GM20431 (cell line): ENCODE data around the gene GTPBP1.

Source experiments
- in situ Hi-C: fragments of 300-500 bp; cut with MseI, MboI; formaldehyde crosslinking; loops from one replicate; pipeline ENCODE4 v1.15.0; 2020; ENCODE audit warnings: low sequenced_read_pairs; ENCODE audit not compliant: unreplicated experiment

The GTPBP1 gene

DNA sequence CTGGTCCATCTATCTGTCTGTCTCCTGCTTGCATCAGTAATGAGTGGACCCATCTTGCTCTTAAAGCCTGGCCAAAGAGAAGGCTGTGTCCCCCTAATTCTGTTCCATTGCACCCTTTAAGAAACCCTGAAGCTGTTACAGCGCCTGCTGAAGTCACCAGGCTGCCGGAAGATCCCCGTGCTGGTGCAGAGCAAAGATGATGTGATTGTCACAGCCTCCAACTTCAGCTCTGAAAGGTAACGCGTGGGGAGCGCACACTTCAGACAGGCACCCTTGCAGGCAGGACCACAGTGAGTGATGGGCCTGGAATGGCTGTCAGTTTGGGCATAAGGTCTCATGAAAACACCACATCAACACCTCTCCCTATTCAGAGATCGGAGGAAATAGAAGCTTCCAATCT is 18.4 kb downstream of the GTPBP1 start:
- in situ Hi-C loops = no loop called here

GRCh38 chr22:38724926-38725571 is 19.3 kb downstream of the GTPBP1 start:
- in situ Hi-C loops = no loop called here

DNA sequence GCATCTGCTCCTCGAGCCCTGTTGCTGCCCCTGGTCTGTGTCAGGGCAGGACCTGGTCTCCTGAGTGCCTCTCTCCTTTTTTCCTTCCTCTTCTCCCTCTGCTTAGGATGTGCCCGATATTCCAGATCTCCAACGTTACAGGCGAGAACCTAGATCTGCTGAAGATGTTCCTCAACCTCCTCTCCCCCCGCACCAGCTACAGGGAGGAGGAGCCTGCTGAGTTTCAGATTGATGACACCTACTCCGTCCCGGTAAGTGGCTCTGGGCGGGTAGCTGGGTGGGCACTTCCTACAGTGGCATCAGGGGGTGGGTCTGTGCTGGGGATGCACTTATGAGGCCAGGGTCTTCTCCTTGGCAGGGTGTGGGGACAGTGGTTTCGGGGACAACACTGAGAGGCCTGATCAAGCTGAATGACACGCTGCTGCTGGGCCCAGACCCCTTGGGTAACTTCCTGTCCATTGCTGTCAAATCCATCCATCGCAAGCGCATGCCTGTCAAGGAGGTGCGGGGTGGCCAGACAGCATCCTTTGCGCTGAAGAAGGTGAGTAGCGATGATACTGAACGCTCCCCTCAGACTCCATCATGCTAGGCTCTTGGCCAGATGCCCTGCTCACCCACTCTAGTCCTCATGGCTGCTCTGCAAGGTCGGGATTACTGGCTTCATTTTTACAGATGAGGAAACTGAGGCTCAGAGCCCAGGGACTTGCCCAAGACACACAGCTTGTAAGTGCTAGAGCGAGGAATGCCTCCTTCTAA is 20.3 kb downstream of the GTPBP1 start:
- in situ Hi-C loops = no loop called here

- in situ Hi-C loops = no loop called here
Observed at GRCh38 chr22:38727123-38727522, 21.4 kb downstream of the GTPBP1 start.

DNA sequence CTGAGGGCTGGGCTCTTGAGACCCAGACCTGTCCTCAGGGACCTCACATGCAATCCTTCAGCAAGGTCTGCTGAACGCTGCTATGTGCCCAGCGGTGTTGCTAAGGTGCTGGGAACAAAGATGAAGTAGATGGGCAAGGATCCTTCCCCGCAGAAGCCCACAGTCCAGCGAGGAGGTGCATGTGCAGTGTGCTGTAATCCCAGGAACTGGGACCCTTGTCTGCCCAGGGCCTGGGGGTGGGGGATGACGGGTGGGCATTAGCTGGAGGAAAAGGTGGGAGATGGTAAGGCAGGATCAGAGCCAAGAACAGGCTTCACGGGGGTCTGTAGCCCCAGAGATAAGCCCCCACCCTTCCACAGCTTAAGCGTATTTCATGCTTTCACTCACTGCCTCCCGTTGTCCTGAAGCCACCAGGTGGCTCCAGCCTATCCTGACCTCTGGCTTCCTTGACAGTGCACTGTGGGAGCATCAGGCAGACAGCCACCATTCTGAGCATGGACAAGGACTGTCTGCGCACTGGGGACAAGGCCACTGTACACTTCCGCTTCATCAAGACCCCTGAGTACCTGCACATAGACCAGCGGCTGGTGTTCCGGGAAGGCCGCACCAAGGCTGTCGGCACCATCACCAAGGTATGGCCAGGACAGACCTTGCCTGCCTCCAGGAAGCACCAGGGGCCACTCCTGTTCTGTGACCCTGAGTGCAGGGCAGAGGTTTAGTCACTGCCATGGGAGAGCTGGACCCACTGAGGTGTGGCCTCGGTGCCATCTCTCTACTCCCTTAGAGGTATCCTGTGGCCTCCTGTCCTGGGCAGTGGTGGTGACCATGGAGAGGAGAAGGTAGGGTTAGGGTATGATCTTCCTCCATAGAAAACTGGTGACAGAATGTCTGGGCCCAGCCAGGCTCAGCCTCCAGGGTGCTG is 22.0 kb downstream of the GTPBP1 start:
- in situ Hi-C loops = no loop called here

DNA sequence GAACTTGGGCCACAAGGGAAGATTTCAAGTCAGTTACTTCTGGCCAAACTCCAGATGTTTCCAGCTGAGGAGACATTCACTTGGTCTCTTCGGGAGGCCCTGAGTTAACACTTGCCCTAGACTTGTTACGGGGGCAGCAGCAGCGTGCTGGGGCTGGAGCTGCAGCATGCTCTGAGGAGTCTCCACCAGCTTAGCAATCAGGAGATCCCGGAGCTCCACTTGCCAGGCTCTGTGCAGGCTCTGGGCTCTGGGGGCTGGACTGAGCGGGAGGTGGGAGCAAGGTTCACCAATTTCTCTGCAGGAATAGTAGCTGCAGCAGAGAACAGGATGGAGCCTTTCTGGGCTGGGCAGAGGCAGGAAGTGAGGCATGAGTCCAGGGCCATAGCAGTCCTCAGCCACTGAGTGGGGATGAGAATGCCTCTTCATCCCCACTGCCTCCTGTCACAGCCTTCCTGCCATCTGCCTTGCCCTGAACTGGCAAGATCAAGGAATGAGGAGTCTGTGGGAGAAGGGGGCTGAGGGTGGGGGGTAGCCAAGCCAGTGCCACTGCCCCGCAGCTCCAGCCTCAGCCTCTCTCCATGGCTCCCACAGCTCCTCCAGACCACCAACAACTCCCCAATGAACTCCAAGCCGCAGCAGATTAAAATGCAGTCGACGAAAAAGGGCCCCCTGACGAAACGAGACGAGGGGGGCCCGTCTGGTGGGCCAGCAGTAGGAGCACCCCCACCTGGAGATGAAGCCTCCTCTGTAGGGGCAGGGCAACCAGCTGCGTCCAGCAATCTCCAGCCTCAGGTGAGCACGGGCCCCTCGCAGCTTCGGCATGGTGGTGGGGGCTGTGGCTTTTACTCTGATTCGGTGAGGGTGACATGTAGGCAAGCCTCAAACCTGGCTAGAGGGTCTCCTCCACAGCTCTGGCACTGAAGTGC is 23.4 kb downstream of the GTPBP1 start:
- in situ Hi-C loops = no loop called here

GRCh38 chr22:38729946-38730345 is 24.2 kb downstream of the GTPBP1 start:
- in situ Hi-C loops = no loop called here

- in situ Hi-C loops = no loop called here
Observed at GRCh38 chr22:38730411-38730871, 24.7 kb downstream of the GTPBP1 start.

DNA sequence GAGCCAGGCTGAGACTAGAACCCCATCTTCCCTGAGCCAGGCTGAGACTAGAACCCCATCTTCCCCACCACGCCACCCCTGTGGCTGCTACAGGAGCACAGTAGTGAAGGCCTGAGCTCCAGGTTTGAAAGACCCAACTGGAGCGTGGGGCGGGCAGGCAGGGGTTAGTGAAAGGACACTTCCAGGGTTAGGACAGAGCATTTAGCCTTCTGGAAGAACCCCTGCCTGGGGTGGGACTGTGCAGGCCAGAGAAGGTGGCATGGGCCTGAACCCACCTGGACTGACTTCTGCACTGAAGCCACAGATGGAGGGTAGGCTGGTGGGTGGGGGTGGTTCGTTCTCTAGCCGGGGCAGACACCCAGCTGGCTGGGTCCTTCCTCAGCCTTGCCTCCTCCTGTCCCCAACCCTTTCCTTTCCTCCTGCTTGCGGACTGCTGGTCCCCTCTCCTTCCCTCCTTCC is 26.0 kb downstream of the GTPBP1 start:
- in situ Hi-C loops = no loop called here

DNA sequence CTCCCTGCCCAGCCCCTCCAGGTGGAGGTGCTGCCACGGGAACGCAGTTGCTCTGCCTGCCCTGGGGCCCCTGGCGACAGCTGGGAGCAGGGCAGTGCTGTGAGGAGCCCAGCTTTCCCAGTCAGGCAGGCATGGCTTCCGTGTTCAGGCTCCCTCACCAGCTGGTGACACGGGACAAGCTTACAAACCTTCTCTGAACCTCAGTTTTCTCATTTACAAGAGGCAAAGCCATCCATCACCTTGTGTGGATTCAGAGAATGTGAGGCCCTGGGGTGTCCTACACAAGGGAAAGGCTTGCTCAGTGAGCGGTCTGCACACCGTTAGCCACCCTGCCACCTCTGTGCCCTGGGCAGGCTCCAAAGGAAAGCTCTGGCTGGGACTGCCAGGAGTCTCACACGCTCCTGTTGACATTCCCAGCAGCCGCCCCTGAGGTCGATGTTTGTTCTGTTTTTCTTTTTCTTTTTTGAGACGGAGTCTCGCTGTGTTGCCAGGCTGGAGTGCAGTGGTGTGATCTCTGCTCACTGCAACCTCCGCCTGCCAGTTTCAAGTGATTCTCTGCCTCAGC is 26.6 kb downstream of the GTPBP1 start:
- in situ Hi-C loops = no loop called here

DNA sequence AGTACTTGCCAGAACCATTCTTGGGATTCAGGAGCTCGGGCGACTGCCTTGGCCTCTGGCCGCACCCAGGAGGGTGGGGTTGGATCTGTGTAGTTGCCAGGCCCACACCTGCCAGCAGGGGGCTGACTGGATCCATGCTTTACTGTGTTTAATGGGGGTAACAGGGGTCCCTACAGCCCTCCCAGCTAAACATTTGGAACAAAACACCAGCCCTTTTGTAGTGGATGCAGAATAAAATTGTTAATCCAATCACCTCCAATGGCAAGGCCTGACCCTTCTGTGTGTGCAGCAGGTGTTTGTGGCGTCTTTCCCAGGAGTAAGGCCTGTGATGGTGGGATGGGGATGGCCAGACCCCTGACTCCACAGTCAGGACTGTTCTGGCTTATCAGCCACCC is 27.6 kb downstream of the GTPBP1 start:
- in situ Hi-C loops = no loop called here

DNA sequence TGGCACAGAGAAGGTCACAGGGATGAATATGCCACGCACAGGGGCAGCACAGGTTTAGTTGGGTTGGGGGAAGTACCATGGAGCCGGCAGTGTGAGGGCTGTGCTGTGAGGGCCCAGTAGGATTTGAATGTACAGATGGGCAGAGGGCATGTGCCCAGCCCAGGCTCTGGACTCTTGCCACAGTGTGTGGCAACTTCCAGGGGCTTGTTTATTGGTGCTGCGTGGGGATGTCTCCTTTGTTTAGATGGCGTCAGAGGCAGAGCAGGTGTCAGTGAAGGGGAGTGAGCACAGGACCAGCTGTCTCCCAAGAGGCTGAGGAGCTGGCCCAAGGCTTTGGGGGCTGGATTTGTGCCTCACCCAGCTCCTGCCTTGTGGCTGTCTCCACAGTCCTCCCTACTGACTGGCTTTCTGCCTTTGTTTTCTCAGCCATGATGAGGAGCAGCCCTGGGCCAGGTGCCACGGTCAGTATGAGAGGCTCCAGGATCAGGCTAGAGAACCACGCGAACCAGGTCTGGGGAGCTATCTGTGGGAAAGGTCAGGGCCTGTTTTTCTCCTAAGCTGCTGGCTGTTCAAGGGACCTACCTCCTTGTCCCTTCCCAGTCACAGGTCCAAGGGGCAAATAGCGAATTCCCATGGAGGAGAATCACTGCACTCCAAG is 28.1 kb downstream of the GTPBP1 start:
- in situ Hi-C loops = no loop called here

- in situ Hi-C loops = no loop called here
Observed at GRCh38 chr22:38734421-38735100, 28.8 kb downstream of the GTPBP1 start.

DNA sequence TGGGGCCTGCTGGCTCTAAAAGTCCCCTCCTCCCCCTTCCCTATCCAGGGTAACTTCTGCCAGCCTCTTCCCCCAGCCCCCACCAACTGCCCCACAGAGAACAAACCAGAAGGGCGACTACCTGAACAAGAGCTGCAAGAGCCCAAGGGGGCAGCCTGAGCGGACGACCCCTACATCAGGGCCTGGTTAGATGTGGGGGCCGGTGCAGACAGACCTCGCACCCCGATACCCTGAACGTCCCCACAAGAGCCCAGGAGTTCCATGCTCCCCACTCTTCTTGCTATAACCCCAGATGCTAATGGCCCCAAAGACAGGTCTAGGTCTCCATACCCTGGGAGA is 29.4 kb downstream of the GTPBP1 start:
- in situ Hi-C loops = no loop called here

DNA sequence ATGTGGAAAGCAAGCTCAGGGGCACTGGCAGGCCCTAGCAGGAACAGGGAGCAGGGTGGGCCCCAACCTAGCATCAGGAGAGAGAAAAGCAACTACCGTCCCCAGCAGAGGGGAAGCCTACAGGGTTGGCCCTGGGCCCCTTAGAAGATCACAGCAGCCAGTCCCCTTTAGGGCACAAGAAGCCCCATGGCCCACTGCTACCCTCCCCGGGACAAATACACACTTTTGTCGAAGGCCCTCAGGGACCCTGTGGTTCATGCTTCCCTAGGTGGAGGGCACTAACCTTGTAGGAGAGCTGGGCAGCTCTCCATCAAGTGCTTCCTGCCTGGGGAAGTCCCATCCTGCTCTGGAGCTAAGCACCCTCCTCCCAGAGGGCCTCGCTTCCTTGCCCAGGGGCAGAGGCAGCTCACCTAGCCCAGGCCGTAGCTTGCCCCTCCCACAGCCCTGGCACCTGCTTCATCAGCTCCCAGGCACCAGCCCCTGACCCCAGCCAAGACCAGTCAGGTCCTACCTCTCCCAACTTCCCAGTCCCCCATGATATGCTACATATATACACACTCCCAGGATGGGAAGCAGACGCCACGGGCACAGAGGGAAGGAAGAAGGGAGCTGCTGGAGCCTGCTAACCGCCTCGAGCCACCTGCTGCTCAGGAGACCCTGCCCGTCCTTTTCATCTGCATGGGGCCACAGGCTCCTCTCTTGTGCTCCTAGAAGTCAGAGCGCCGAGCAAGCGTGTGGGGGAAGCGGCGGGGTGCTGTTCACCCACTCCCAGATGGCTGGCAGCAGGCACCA is 29.9 kb downstream of the GTPBP1 start:
- in situ Hi-C loops = no loop called here

GRCh38 chr22:38736257-38736570 is 30.5 kb downstream of the GTPBP1 start:
- in situ Hi-C loops = no loop called here

- in situ Hi-C loops = no loop called here
Observed at GRCh38 chr22:38737302-38738060, 31.7 kb downstream of the GTPBP1 start.
